Gastrocnemius medialis (tissue), 4 donors: ENCODE measurements around the gene CERT1. TPM values are rescaled to one million over a fixed set of nuclear protein-coding genes. Genes with fewer than 3 reads are reported as not detected.

Source experiments
- ATAC-seq, 2 donors: fragments of 150-250 bp; one replicate each; pipeline ENCODE4 v1.9.1; 2016
- DNase-seq, 2 donors: peaks; one replicate each; pipeline ENCODE4 v3.0.0-alpha.2; 2019
- H3K27ac ChIP-seq, 4 donors: fragments of 200-600 bp; sonication (generic); 1 replicate in 1 of 4; 2 replicates in 3 of 4; pipeline ENCODE4 v1.5.1; 2016 to 2018; ENCODE audit warnings: mild to moderate bottlenecking in 2 of 4, moderate library complexity in 1 of 4
- H3K27me3 ChIP-seq, 3 donors: fragments of 200-600 bp; sonication (generic) in 2 of 3; 1 replicate in 1 of 3; 2 replicates in 2 of 3; pipeline versions ENCODE4 v1.5.1 to v1.6.0; 2016 to 2019; ENCODE audit warnings: mild to moderate bottlenecking in 1 of 3, moderate library complexity in 1 of 3
- H3K36me3 ChIP-seq, 2 donors: fragments of 200-600 bp; sonication (generic) in 1 of 2; one replicate each; pipeline ENCODE4 v1.5.1; 2017 to 2018
- H3K4me1 ChIP-seq, 2 donors: fragments of 200-600 bp; sonication (generic) in 1 of 2; one replicate each; pipeline ENCODE4 v1.5.1; 2016 to 2017; ENCODE audit warnings: mild to moderate bottlenecking in 2 of 2
- H3K4me3 ChIP-seq, 4 donors: fragments of 200-600 bp; sonication (generic) in 3 of 4; 1 replicate in 1 of 4; 2 replicates in 3 of 4; pipeline ENCODE4 v1.5.1; 2016 to 2019; ENCODE audit warnings: mild to moderate bottlenecking in 2 of 4
- H3K9me3 ChIP-seq, 3 donors: fragments of 200-600 bp; sonication (generic) in 2 of 3; 1 replicate in 1 of 3; 2 replicates in 2 of 3; pipeline ENCODE4 v1.5.1; 2016 to 2019
- POLR2A ChIP-seq, 2 donors: fragments of 450-650 bp; IDR thresholded peaks; one replicate each; pipeline ENCODE4 v1.6.1; 2017; ENCODE audit warnings: antibody characterized with exemption in 2 of 2, mild to moderate bottlenecking in 2 of 2, moderate library complexity in 2 of 2
- in situ Hi-C, 4 donors: fragments of 200-750 bp; cut with MboI; loops; one replicate each; pipeline versions ENCODE4 v1.15.0 to v1.8.0; 2017; ENCODE audit warnings: low sequenced_read_pairs in 4 of 4
- intact Hi-C: fragments of 100-400 bp; cut with DNase I; formaldehyde crosslinking; loops from one replicate; pipeline ENCODE4 v1.15.1; 2023; ENCODE audit warnings: low total_unique reads
- total RNA-seq, 4 donors: library from RNA; depleted of rRNA; stranded (reverse); fragments of >200 nt; gene quantifications; one replicate each; pipeline versions ENCODE4 v1.1.0 to v1.2.3, GENCODE V29; 2016
- TF ChIP-seq, protein P1 (sequence below), 5 experiments: fragments of 450-650 bp in 3 of 5; fragments of 200-600 bp in 2 of 5; sonication (generic) in 2 of 5; IDR thresholded peaks in 4 of 5; conservative IDR thresholded peaks in 1 of 5; 1 replicate in 4 of 5; 2 replicates in 1 of 5; pipeline ENCODE4 v1.5.1; 2016 to 2019; ENCODE audit warnings: antibody characterized with exemption in 5 of 5, mild to moderate bottlenecking in 3 of 5, moderate library complexity in 3 of 5

Gene CERT1
- total RNA-seq, 4 donors from 2014 or later, result 30.8 to 50.6 (median 41.9) TPM

DNA sequence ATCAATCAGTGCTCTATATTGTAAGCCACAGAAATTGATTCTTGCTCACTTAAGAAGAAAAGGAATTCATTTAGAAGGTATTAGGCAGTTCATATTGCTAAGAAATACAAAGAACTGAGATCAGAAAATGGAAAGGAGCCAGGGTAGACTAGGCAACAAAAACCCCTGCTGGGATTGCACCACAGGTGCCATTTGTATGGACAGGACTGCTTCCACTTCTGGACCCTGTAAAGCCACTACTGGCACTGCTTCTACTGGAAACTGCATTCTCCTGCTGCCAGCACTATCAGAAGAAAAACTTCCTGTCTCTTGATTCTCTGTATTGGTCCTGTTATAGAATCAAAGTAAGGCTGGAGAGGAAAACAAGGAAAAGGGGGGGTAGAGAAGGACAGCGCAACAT lies 45.9 kb downstream of the CERT1 start:
- intact Hi-C loops, result no loop called here
- Histone ChIP-seq H3K9me3 (peaks cover 0 to 16% (median 2%) of the 10 kb centered on the region in 3 donors), H3K4me1 (peaks cover 12 to 20% of the 10 kb centered on the region in 2 donors), H3K27ac (no peak overlapping the region), H3K4me3 (no peak overlapping the region), H3K27me3 (no peaks in the 10 kb centered on the region), H3K36me3 (no peaks in the 10 kb centered on the region)
- TF ChIP-seq, protein P1, sequence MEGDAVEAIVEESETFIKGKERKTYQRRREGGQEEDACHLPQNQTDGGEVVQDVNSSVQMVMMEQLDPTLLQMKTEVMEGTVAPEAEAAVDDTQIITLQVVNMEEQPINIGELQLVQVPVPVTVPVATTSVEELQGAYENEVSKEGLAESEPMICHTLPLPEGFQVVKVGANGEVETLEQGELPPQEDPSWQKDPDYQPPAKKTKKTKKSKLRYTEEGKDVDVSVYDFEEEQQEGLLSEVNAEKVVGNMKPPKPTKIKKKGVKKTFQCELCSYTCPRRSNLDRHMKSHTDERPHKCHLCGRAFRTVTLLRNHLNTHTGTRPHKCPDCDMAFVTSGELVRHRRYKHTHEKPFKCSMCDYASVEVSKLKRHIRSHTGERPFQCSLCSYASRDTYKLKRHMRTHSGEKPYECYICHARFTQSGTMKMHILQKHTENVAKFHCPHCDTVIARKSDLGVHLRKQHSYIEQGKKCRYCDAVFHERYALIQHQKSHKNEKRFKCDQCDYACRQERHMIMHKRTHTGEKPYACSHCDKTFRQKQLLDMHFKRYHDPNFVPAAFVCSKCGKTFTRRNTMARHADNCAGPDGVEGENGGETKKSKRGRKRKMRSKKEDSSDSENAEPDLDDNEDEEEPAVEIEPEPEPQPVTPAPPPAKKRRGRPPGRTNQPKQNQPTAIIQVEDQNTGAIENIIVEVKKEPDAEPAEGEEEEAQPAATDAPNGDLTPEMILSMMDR (IDR thresholded peaks at IDR 0.05 in 4 of 5, conservative IDR thresholded peaks at IDR 0.05 in 1 of 5), result no peak
- no peak for TF ChIP-seq POLR2A (IDR thresholded peaks at IDR 0.05)
- in situ Hi-C loops, result no loop called here
- DNase-seq, result no peak
- ATAC-seq, result no peak

DNA sequence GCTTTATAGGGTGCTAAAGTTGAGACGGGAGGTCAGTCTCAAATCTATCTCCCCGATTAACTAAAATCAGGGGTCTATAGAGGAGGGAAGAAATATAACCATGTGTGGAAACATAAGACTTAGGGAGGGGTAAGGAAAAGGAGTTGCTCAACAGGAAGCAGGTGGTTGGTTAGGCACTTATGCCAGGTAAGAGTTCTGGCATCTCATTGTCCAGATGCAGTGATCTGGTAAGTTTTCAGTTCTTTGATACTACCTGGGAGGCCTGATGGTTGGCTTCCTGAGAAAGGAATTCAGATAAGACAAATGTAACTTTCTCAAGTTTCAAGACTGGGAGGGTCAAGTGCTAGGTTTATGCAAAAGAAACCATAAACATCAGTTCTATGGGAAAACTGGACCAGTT lies 47.7 kb downstream of the CERT1 start:
- no peak for DNase-seq
- no peak overlapping the region for H3K27ac ChIP-seq
- TF ChIP-seq, protein P1 (IDR thresholded peaks at IDR 0.05 in 4 of 5, conservative IDR thresholded peaks at IDR 0.05 in 1 of 5), result no peak
- TF ChIP-seq POLR2A (IDR thresholded peaks at IDR 0.05), result no peak
- H3K9me3 ChIP-seq, result peaks cover 0 to 3% (median 0%) of the 10 kb centered on the region in 3 donors
- no peak for ATAC-seq
- intact Hi-C loops, result no loop called here
- H3K4me1 ChIP-seq, result peaks cover 12 to 22% of the 10 kb centered on the region in 2 donors
- no peaks in the 10 kb centered on the region for H3K36me3 ChIP-seq
- no peaks in the 10 kb centered on the region for H3K27me3 ChIP-seq
- in situ Hi-C loops, result no loop called here
- no peak overlapping the region for H3K4me3 ChIP-seq

DNA sequence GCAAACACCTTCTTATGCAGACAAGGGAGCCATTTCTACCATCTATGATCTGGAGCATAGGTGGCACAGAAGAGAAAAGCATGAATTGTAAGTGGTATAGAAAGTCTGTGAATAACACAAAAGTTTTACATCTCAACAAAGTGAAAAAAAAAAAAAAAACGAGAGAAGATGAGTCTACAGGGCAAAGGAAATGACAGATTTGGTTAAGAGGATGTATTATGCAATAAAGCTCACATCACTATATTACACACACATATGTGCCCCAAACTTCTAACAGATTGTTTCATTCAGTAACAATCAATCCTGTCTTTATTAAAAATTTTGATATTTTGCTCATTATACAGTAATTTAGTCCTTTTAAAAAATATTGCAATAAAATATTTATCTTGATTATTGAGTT lies 49.8 kb downstream of the CERT1 start:
- Histone ChIP-seq H3K9me3 (no peaks in the 10 kb centered on the region), H3K4me3 (no peak overlapping the region), H3K36me3 (no peaks in the 10 kb centered on the region), H3K27ac (no peak overlapping the region), H3K4me1 (peaks cover 12 to 22% of the 10 kb centered on the region in 2 donors), H3K27me3 (no peaks in the 10 kb centered on the region)
- in situ Hi-C loops (no loop called here), intact Hi-C loops (no loop called here)
- DNase-seq, result no peak
- no peak for ATAC-seq
- TF ChIP-seq, protein P1 (IDR thresholded peaks at IDR 0.05 in 4 of 5, conservative IDR thresholded peaks at IDR 0.05 in 1 of 5), result no peak
- no peak for TF ChIP-seq POLR2A (IDR thresholded peaks at IDR 0.05)

DNA sequence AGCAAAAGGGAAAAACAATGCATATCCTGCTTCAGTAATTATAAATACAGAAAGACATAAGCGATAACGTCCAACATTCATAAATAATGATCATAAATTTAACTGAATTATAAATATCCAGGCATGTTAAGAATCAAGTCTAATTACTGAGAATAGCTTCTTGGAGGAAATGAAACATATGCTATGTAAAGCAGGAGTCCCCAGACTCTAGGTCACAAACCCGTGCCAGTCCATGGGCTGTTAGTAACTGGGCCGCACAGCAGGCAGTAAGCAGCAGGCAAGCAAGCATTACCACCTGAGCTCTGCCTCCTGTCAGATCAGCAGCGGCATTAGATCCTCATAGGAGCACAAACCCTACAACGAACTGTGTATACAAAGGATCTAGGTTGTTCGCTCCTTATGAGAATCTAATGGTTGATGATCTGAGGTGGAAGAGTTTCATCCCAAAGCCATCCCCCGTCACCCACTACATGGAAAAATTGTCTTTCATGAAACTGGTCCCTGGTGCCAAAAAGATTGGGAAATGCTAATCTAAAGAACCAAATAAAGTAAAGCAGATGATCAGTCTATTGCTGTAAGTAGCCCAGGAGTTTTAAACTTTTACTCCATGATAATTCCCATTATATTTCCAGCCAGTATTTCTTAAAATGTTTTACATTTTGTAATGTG lies 50.4 kb downstream of the CERT1 start:
- TF ChIP-seq POLR2A (IDR thresholded peaks at IDR 0.05), result no peak
- TF ChIP-seq, protein P1 (IDR thresholded peaks at IDR 0.05 in 4 of 5, conservative IDR thresholded peaks at IDR 0.05 in 1 of 5), result no peak
- H3K4me3 ChIP-seq, result no peak overlapping the region
- peaks cover 12 to 22% of the 10 kb centered on the region in 2 donors for H3K4me1 ChIP-seq
- no peak for DNase-seq
- in situ Hi-C loops, result no loop called here
- no peak for ATAC-seq
- no peaks in the 10 kb centered on the region for H3K27me3 ChIP-seq
- no peaks in the 10 kb centered on the region for H3K9me3 ChIP-seq
- H3K36me3 ChIP-seq, result no peaks in the 10 kb centered on the region
- no peak overlapping the region for H3K27ac ChIP-seq
- intact Hi-C loops, result no loop called here

DNA sequence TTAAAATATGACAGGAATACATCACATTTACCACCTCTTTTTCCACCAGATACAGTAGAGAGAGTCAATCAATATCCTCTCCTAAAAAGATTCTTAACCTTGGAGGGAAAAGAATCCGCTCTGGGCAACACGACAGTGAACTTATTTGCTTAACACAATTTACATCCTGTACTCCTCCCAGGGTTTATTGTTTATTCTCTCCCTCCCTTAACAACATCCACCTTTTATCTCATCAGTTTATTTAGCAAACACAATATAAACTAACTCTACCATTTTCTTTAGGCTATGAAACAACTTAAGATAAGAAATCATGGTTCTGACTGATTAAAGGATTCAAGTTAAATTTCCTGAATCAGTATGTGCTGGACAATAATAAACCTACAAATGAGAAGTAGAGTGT lies 50.9 kb downstream of the CERT1 start:
- no peak for TF ChIP-seq POLR2A (IDR thresholded peaks at IDR 0.05)
- TF ChIP-seq, protein P1 (IDR thresholded peaks at IDR 0.05 in 4 of 5, conservative IDR thresholded peaks at IDR 0.05 in 1 of 5), result no peak
- no peak for ATAC-seq
- no peak overlapping the region for H3K4me3 ChIP-seq
- H3K27ac ChIP-seq, result no peak overlapping the region
- H3K27me3 ChIP-seq, result no peaks in the 10 kb centered on the region
- no peaks in the 10 kb centered on the region for H3K9me3 ChIP-seq
- in situ Hi-C loops (no loop called here), intact Hi-C loops (no loop called here)
- H3K36me3 ChIP-seq, result no peaks in the 10 kb centered on the region
- peaks cover 9 to 17% of the 10 kb centered on the region in 2 donors for H3K4me1 ChIP-seq
- no peak for DNase-seq
